Ishikawa (cell line): ENCODE measurements around the gene PIK3C2G.

Experiments
- CEBPB ChIP-seq: IDR thresholded peaks from 2 replicates; pipeline ENCODE4 v1.6.1; 2012
- CREB1 ChIP-seq: IDR thresholded peaks from 2 replicates; pipeline ENCODE4 v1.6.1; 2012; ENCODE audit warnings: low read depth
- EGR1 ChIP-seq: IDR thresholded peaks from 2 replicates; pipeline ENCODE4 v1.6.1; 2012
- EP300 ChIP-seq: IDR thresholded peaks from 2 replicates; pipeline ENCODE4 v1.6.1; 2012; ENCODE audit warnings: borderline replicate concordance
- FOXM1 ChIP-seq: IDR thresholded peaks from 2 replicates; pipeline ENCODE4 v1.6.1; 2012; ENCODE audit warnings: low read depth, borderline replicate concordance
- MAX ChIP-seq: IDR thresholded peaks from 2 replicates; pipeline ENCODE4 v1.6.1; 2012
- NFIC ChIP-seq: IDR thresholded peaks from 2 replicates; pipeline ENCODE4 v1.6.1; 2012
- RAD21 ChIP-seq: IDR thresholded peaks from 2 replicates; pipeline ENCODE4 v1.6.1; 2012; ENCODE audit warnings: low read depth
- REST ChIP-seq: IDR thresholded peaks from 2 replicates; pipeline ENCODE4 v1.6.1; 2012; ENCODE audit warnings: low read depth, mild to moderate bottlenecking
- TAF1 ChIP-seq: IDR thresholded peaks from 2 replicates; pipeline ENCODE4 v1.6.1; 2012; ENCODE audit warnings: low read depth, mild to moderate bottlenecking
- TCF12 ChIP-seq: IDR thresholded peaks from 2 replicates; pipeline ENCODE4 v1.6.1; 2012; ENCODE audit warnings: low read depth
- TEAD4 ChIP-seq: IDR thresholded peaks from 2 replicates; pipeline ENCODE4 v1.6.1; 2012
- USF1 ChIP-seq: IDR thresholded peaks from 2 replicates; pipeline ENCODE4 v1.6.1; 2012
- YY1 ChIP-seq: IDR thresholded peaks from 2 replicates; pipeline ENCODE4 v1.6.1; 2012; ENCODE audit warnings: low read depth
- ZBTB7A ChIP-seq: IDR thresholded peaks from 2 replicates; pipeline ENCODE4 v1.6.1; 2012; ENCODE audit warnings: low read depth

The PIK3C2G gene

GRCh38 chr12:18551106-18551505 is 289.8 kb downstream of the PIK3C2G start:
- TF ChIP-seq NFIC (no peak), EP300 (no peak), CREB1 (no peak), TEAD4 (no peak), EGR1 (no peak), TAF1 (no peak), FOXM1 (no peak), YY1 (no peak), USF1 (no peak), TCF12 (no peak), RAD21 (no peak)

GRCh38 chr12:18551701-18552100 is 290.4 kb downstream of the PIK3C2G start:
- TF ChIP-seq RAD21, result no peak

GRCh38 chr12:18552829-18553228 is 291.5 kb downstream of the PIK3C2G start:
- TF ChIP-seq RAD21 (peak; percentile 36; the same call in 1 of the 2 replicates), EGR1 (no peak), FOXM1 (no peak), REST (no peak), EP300 (no peak)

- TF ChIP-seq EP300 (no peak), RAD21 (no peak), TAF1 (no peak), NFIC (no peak), TCF12 (no peak), REST (no peak), USF1 (no peak), CEBPB (no peak), TEAD4 (no peak), FOXM1 (no peak), MAX (no peak), CREB1 (no peak), YY1 (no peak)
Measured at GRCh38 chr12:18556161-18556560, 294.8 kb downstream of the PIK3C2G start.

- TF ChIP-seq YY1, result no peak
- no peak for TF ChIP-seq ZBTB7A
- TF ChIP-seq CEBPB, result no peak
- no peak for TF ChIP-seq TEAD4
- no peak for TF ChIP-seq EP300
- TF ChIP-seq NFIC, result no peak
- TF ChIP-seq USF1, result no peak
- no peak for TF ChIP-seq EGR1
- no peak for TF ChIP-seq TCF12
- TF ChIP-seq MAX, result no peak
- TF ChIP-seq REST, result no peak
- TF ChIP-seq FOXM1, result no peak
- no peak for TF ChIP-seq RAD21
- no peak for TF ChIP-seq CREB1
- TF ChIP-seq TAF1, result no peak
Measured at GRCh38 chr12:18559242-18559641, 297.9 kb downstream of the PIK3C2G start.
